Fibroblast of the aortic adventitia (primary cell): ENCODE results near the gene IREB2. TPM values are rescaled to one million over a fixed set of nuclear protein-coding genes. Genes with fewer than 3 reads are reported as not detected.
"Not testable (repeated sequence)": the region's sequence is repeated elsewhere in the genome, so short reads cannot be mapped to it uniquely, and the experiment has no call there.

Source experiments
- DNase-seq: peaks from one replicate; pipeline ENCODE4 v3.0.0-alpha.2; 2010; ENCODE audit warnings: low read depth
- H3K4me3 ChIP-seq: 2 replicates; pipeline ENCODE4 v1.5.1; 2011; ENCODE audit warnings: low read depth, mild to moderate bottlenecking, control low read depth, low read length, moderate library complexity
- total RNA-seq: library from RNA; depleted of rRNA; stranded (reverse); fragments of >200 nt; gene quantifications from 2 replicates; pipeline ENCODE4 v1.2.3, GENCODE V29; 2012; ENCODE audit warnings: low replicate concordance
- TF ChIP-seq, protein P1 (sequence below): IDR thresholded peaks from 2 replicates; pipeline ENCODE4 v1.5.1; 2011; ENCODE audit warnings: mild to moderate bottlenecking, low read length, control low read depth, inconsistent platforms; ENCODE audit not compliant: insufficient read depth

Gene IREB2
- total RNA-seq, 1 donor = 25.1 TPM

DNA sequence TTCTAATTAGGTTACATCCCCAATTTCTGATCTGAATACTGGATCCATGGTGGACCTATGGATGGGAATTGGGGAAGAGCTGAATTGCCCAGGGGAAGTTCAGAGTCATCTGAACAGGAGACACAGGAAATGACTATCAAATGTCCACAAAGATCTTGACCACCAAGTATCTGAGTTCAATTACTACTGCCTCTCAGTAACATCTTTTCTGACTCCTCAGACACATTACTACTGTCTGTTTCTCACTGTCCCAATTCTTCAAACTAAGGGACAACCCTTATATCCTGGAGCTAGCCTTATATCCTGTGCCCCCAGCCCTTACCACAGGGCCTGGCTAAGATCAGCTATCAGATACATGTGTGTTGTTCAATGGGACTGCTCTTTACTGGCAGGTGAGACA lies 10.1 kb upstream of the IREB2 start:
- DNase-seq = no peak
- H3K4me3 ChIP-seq = no peak overlapping the region
- TF ChIP-seq, protein P1, sequence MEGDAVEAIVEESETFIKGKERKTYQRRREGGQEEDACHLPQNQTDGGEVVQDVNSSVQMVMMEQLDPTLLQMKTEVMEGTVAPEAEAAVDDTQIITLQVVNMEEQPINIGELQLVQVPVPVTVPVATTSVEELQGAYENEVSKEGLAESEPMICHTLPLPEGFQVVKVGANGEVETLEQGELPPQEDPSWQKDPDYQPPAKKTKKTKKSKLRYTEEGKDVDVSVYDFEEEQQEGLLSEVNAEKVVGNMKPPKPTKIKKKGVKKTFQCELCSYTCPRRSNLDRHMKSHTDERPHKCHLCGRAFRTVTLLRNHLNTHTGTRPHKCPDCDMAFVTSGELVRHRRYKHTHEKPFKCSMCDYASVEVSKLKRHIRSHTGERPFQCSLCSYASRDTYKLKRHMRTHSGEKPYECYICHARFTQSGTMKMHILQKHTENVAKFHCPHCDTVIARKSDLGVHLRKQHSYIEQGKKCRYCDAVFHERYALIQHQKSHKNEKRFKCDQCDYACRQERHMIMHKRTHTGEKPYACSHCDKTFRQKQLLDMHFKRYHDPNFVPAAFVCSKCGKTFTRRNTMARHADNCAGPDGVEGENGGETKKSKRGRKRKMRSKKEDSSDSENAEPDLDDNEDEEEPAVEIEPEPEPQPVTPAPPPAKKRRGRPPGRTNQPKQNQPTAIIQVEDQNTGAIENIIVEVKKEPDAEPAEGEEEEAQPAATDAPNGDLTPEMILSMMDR = no peak

DNA sequence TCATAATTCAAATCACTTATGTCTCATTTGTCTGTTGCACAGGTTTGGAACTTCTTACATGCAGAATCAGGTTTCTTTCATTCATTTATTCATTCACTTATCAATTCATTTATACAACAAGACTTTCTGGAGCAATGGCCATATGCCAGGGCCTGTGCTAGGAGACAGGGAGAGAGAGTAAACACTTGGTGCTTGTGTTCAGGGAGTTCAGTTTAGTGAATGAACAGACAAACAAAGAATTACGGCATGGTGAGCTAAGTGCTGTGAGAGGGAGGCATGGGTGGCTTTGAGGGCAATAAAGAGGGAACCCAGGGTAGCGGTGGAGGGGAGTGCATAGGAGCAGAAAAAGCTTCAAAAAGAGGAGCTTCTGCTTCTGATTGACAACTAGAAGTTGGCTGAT lies 8.5 kb upstream of the IREB2 start:
- no peak overlapping the region for H3K4me3 ChIP-seq
- no peak for DNase-seq
- TF ChIP-seq, protein P1 = no peak

DNA sequence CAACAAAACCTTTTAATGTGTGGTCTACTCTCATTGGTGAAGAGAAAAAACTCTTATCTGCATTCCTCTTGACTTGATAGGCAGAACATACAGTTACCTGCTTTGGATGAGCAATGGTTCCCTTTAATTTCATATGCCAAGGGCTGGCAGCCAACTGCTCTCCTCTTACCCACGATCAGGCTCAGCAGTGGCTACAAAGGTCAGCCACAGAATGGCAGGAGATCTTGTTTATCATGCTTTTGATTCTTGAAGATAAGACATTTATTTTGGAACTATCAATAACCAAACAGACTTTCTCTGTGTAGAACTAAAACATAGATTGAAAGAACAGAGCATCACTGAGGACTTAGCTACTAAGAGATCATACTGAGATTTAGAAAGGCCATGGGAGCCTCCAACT lies 6.1 kb upstream of the IREB2 start:
- TF ChIP-seq, protein P1 = no peak
- no peak overlapping the region for H3K4me3 ChIP-seq
- no peak for DNase-seq

DNA sequence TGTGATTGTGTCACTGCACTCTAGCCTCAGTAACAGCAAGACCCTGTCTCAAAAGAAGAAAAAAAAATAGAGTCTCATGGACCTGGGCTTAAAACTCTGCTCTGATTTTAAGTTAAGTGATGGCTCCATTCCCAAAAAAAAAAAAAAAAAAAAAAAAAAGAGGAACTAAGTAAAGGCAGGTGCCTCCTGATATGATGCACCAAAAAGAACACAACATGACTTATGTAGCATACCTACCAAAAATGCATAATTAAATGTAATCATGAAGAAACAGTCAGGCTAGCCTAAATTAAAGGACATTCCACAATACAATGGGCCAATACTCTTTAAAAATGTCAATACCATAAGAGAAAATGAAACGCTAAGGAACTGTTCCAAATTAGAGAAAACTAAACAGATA lies 5.4 kb upstream of the IREB2 start:
- DNase-seq = no peak
- TF ChIP-seq, protein P1 = no peak

DNA sequence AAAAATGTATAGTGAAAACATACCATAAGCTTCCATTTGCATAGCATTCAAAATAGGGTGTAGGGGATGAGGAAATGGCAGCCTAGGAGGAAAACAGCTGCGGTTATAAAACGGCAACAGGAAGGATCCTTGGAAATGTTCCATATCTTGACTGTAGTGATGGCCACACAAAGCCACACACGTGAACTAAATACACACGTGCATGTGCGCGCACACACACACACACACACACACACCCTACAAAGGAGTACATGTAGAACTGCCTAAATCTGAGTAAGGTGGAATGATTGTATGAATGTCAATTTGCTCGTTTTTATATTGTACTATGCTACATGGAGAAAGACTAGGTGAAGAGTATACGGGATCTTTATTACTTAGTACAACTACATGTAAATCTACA lies 3.9 kb upstream of the IREB2 start:
- DNase-seq = no peak
- TF ChIP-seq, protein P1 = no peak
- no peak overlapping the region for H3K4me3 ChIP-seq

More for the DNA sequence above, 5.4 kb upstream of the IREB2 start:
- no peak overlapping the region for H3K4me3 ChIP-seq

DNA sequence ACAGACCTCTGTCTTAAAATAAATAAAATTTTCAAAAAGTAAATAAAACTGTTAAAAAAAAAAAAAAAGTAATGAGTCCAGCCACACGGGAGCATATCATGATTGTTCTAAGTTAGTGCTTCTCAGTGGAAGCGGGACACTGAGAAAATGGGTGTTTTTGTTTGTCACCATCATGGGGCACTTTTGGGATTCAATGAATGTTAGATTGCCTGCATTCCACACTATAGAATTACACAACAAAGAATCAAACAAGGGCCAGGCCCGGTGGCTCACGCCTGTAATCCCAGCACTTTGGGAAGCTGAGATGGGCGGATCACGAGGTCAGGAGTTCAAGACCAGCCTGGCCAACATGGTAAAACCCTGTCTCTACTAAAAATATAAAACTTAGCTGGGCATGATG lies 3.3 kb upstream of the IREB2 start:
- H3K4me3 ChIP-seq, DNase-seq: not testable (repeated sequence)

DNA sequence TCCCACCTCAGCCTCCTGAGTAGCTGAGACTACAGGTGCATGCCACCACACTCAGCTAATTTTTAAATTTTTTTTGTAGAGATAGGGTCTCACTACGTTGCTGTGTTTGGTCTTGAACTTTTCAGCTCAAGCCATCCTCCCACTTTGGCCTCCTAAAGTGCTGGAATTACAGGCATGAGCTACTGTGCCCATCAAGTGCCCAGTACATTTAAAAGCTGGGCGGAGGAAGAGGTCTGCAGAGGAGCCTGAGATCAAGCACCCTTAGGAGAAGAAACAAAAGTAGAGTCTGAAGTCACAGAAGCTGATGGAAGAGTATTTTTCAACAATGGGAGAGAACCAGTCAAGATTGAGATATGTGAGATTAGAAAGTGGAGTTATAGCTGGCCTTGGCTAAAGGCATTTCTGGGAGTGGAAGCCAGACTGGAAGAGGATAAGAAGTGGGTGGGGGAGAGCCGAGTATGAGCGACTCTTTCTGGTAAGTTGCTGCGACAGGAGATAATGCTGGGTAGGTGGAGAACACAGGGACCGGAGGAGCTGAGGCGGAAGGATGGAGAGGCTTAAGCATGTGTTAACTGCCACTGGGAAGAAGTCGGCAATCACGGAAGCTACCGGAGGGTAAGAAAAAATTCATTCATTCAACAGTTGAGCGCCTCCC lies 782 bp upstream of the IREB2 start:
- no peak for DNase-seq
- H3K4me3 ChIP-seq = peak overlapping the region; percentile 73
- TF ChIP-seq, protein P1 = no peak
